GM10266 (cell line): ENCODE measurements around the gene DHX35.

Source experiments
- DNase-seq: peaks from one replicate; pipeline ENCODE4 v3.0.0; 2012; ENCODE audit errors: extremely low spot score
- TF ChIP-seq, protein P1 (sequence below): IDR thresholded peaks from 2 replicates; pipeline ENCODE4 v1.5.1; 2012; ENCODE audit warnings: mild to moderate bottlenecking, low read depth; ENCODE audit not compliant: control insufficient read depth, insufficient read depth; ENCODE audit errors: missing control alignments

The DHX35 gene

GRCh38 chr20:39069976-39070375, 107.8 kb downstream of the DHX35 start:
- TF ChIP-seq, protein P1, sequence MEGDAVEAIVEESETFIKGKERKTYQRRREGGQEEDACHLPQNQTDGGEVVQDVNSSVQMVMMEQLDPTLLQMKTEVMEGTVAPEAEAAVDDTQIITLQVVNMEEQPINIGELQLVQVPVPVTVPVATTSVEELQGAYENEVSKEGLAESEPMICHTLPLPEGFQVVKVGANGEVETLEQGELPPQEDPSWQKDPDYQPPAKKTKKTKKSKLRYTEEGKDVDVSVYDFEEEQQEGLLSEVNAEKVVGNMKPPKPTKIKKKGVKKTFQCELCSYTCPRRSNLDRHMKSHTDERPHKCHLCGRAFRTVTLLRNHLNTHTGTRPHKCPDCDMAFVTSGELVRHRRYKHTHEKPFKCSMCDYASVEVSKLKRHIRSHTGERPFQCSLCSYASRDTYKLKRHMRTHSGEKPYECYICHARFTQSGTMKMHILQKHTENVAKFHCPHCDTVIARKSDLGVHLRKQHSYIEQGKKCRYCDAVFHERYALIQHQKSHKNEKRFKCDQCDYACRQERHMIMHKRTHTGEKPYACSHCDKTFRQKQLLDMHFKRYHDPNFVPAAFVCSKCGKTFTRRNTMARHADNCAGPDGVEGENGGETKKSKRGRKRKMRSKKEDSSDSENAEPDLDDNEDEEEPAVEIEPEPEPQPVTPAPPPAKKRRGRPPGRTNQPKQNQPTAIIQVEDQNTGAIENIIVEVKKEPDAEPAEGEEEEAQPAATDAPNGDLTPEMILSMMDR: no peak
- no peak for DNase-seq

GRCh38 chr20:39070484-39071231, 108.5 kb downstream of the DHX35 start:
- DNase-seq: no peak
- TF ChIP-seq, protein P1: no peak

DNA sequence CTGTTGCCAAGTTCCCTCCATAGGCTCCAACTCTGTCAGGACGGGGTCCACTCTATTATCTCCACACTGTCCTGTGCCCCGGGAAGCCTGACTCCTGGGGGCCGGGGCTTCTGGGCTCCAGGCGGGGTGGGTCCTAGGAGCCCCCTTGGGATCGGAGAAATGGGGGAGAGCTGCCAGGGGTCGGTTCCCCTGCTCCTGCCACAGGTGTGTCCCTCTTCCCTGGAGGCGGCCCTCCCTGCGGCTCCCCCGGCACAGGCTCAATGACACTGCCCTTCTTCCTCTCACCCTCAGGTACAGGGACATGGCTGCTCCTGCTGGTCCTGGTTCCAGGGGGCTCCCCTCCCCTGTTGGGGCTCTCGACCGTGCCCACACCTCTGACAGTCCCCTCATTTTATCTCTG, 110.0 kb downstream of the DHX35 start:
- no peak for DNase-seq

GRCh38 chr20:39072653-39073052, 110.5 kb downstream of the DHX35 start:
- TF ChIP-seq, protein P1: no peak

More for the DNA sequence above, 110.0 kb downstream of the DHX35 start:
- TF ChIP-seq, protein P1: no peak

GRCh38 chr20:39075731-39076130, 113.6 kb downstream of the DHX35 start:
- TF ChIP-seq, protein P1: no peak
- DNase-seq: no peak

More at GRCh38 chr20:39072653-39073052, 110.5 kb downstream of the DHX35 start:
- no peak for DNase-seq

- DNase-seq: no peak
- TF ChIP-seq, protein P1: no peak
These were observed 114.8 kb downstream of the DHX35 start for GRCh38 chr20:39076958-39077357.

DNA sequence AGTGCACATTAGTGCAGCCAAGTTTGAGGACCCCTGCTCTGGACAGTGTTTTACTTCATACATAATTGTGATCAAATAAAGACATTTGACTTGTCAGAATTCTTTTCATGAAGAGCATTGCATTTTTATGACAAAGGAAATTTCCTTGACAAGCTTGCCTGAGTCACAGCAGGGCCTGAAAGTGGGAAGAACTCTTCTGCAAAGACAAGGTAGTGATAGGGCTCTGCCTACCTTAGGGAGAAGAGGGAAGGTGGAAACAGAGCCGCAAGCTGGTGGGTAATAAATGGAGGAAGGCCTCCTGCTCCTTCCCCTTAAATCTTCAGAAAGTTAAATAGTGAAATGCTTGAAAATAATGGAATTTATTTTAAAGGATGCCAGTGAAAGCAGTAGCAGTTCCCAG, 118.2 kb downstream of the DHX35 start:
- TF ChIP-seq, protein P1: no peak

More for the DNA sequence above, 118.2 kb downstream of the DHX35 start:
- no peak for DNase-seq
